HepG2 (cell line): ENCODE data around the gene PRR23E. TPM values are rescaled to one million over a fixed set of nuclear protein-coding genes. Genes with fewer than 3 reads are reported as not detected.

Experiments used
- ATAC-seq: fragments of 200-7000 bp; cut with Tn5 transposase; 3 replicates; pipeline ENCODE4 v1.9.1; 2020; ENCODE audit warnings: mild to moderate bottlenecking, moderate library complexity
- BruUV-seq: library from RNA; stranded (reverse); fragments of 400-500 nt; replicated peaks from 2 replicates; lab custom pipeline; 2021; lab: Mats Ljungman, UMichigan
- CTCF ChIA-PET: fragments of 300-600 bp; formaldehyde crosslinking; extraction: SDS; loops from one replicate; lab custom pipeline; 2021; ENCODE audit warnings: low total read pairs, inconsistent platforms, low intra/inter-chr PET ratio; lab: Yijun Ruan, JAX
- POLR2A ChIA-PET: fragments of 350-600 bp; sonication (Branson Sonifier 250); formaldehyde crosslinking; loops from one replicate; lab custom pipeline; 2020; ENCODE audit warnings: antibody characterized with exemption, inconsistent platforms; lab: Yijun Ruan, JAX
- DNase-seq: peaks from one replicate; pipeline ENCODE4 v3.0.0-alpha.2; 2015; ENCODE audit warnings: low spot score
- FAIRE-seq: peaks from 3 replicates; lab custom pipeline; 2011; peaks lifted over from hg19 to GRCh38; lab: Jason Lieb, UNC
- H2AFZ ChIP-seq: one replicate; pipeline ENCODE4 v1.6.1; 2011; ENCODE audit warnings: low read length, inconsistent platforms
- H3K27ac ChIP-seq: fragments of 300-600 bp; 3 replicates; pipeline ENCODE4 v1.8.0; 2011; ENCODE audit warnings: mixed run types, mild to moderate bottlenecking, mixed read lengths, low read length, inconsistent platforms; ENCODE audit not compliant: insufficient read depth; ENCODE audit errors: extremely low read length
- H3K27me3 ChIP-seq, 2 experiments: fragments of 200-600 bp in 1 of 2; 2 replicates in 1 of 2; 3 replicates in 1 of 2; pipeline versions ENCODE4 v1.6.0 to v1.8.0; 2011; ENCODE audit warnings: low read length in 2 of 2, mild to moderate bottlenecking in 2 of 2, moderate library complexity in 2 of 2, inconsistent platforms in 1 of 2; ENCODE audit not compliant: insufficient read depth in 2 of 2, control insufficient read depth in 1 of 2
- H3K36me3 ChIP-seq, 2 experiments: fragments of 200-600 bp in 1 of 2; replicated peaks in 1 of 2; 2 replicates in 1 of 2; 3 replicates in 1 of 2; pipeline versions ENCODE4 v1.5.1 to v1.8.0; 2011; ENCODE audit warnings: low read length in 2 of 2, inconsistent platforms in 1 of 2; ENCODE audit not compliant: insufficient read depth in 2 of 2, control insufficient read depth in 1 of 2
- H3K4me1 ChIP-seq: 2 replicates; pipeline ENCODE4 v1.5.1; 2012; ENCODE audit warnings: low read length, inconsistent platforms; ENCODE audit not compliant: insufficient read depth
- H3K4me2 ChIP-seq: 2 replicates; pipeline ENCODE4 v1.6.0; 2011; ENCODE audit warnings: low read depth, low read length, inconsistent platforms
- H3K4me3 ChIP-seq, 3 experiments: fragments of 200-600 bp in 1 of 3; sonication (generic), shearing (Covaris generic) in 1 of 3; replicated peaks in 1 of 3; 2 replicates each; pipeline ENCODE4 v1.5.1; 2011 to 2016; ENCODE audit warnings: low read length in 3 of 3, inconsistent platforms in 2 of 3, low read depth in 2 of 3, mild to moderate bottlenecking in 2 of 3, control low read depth in 1 of 3, mixed read lengths in 1 of 3; ENCODE audit not compliant: insufficient read depth in 1 of 3
- H3K79me2 ChIP-seq: one replicate; pipeline ENCODE4 v1.6.1; 2011; ENCODE audit warnings: low read length, inconsistent platforms; ENCODE audit not compliant: insufficient read depth
- H3K9ac ChIP-seq: 2 replicates; pipeline ENCODE4 v1.6.0; 2011; ENCODE audit warnings: mild to moderate bottlenecking, low read depth, low read length, inconsistent platforms; ENCODE audit not compliant: insufficient read depth
- H3K9me3 ChIP-seq: 2 replicates; pipeline ENCODE4 v1.5.1; 2012; ENCODE audit warnings: mild to moderate bottlenecking, low read length
- H4K20me1 ChIP-seq: 2 replicates; pipeline ENCODE4 v1.6.0; 2011; ENCODE audit warnings: inconsistent platforms, mild to moderate bottlenecking, low read length, moderate library complexity; ENCODE audit not compliant: insufficient read depth
- ARID2 ChIP-seq: sonication (generic); formaldehyde crosslinking; IDR thresholded peaks from 2 replicates; pipeline ENCODE4 v1.8.1; 2022; ENCODE audit warnings: mild to moderate bottlenecking, missing genetic modification reagents, borderline replicate concordance
- EEA1 ChIP-seq: sonication (generic); formaldehyde crosslinking; IDR thresholded peaks from 2 replicates; pipeline ENCODE4 v1.5.1; 2020; ENCODE audit warnings: mild to moderate bottlenecking, missing genetic modification reagents, borderline replicate concordance
- ELF1 ChIP-seq: sonication (generic); formaldehyde crosslinking; IDR thresholded peaks from 2 replicates; pipeline ENCODE4 v1.4.0; 2020; ENCODE audit warnings: missing genetic modification reagents
- HNRNPH1 ChIP-seq: fragments of 200-400 bp; formaldehyde crosslinking; optimal IDR thresholded peaks from 2 replicates; pipeline ENCODE3; 2017; ENCODE audit warnings: mild to moderate bottlenecking, low read depth, low read length
- HOMEZ ChIP-seq: IDR thresholded peaks from 2 replicates; pipeline ENCODE4 v1.6.1; 2016; ENCODE audit warnings: low read depth
- JUN ChIP-seq: sonication (generic); formaldehyde crosslinking; IDR thresholded peaks from 2 replicates; pipeline ENCODE4 v1.4.0; 2020; ENCODE audit warnings: mild to moderate bottlenecking, missing genetic modification reagents
- TCF12 ChIP-seq, 2 experiments: fragments of 450-650 bp in 1 of 2; sonication (generic) in 1 of 2; formaldehyde crosslinking in 1 of 2; IDR thresholded peaks; 2 replicates each; pipeline versions ENCODE4 v1.6.1 to v1.8.0; 2017 to 2022; ENCODE audit warnings: antibody characterized with exemption in 1 of 2, mild to moderate bottlenecking in 1 of 2, missing genetic modification reagents in 1 of 2, moderate library complexity in 1 of 2
- TEAD2 ChIP-seq: sonication (generic); formaldehyde crosslinking; IDR thresholded peaks from 2 replicates; pipeline ENCODE4 v1.9.0; 2021; ENCODE audit warnings: missing genetic modification reagents
- ZNF253 ChIP-seq: sonication (generic); formaldehyde crosslinking; IDR thresholded peaks from 2 replicates; pipeline ENCODE4 v1.8.0; 2022; ENCODE audit warnings: mild to moderate bottlenecking, missing genetic modification reagents, borderline replicate concordance
- ZNF501 ChIP-seq: sonication (generic); formaldehyde crosslinking; IDR thresholded peaks from 2 replicates; pipeline ENCODE4 v1.5.1; 2020; ENCODE audit warnings: mild to moderate bottlenecking, moderate library complexity, missing genetic modification reagents
- ZNF740 ChIP-seq: sonication (generic); formaldehyde crosslinking; IDR thresholded peaks from 2 replicates; pipeline ENCODE4 v1.4.0; 2020; ENCODE audit warnings: missing genetic modification reagents
- WGBS: methylation state at CpG from one replicate; pipeline ENCODE4 v1.1.6; 2017; ENCODE audit warnings: low lambda C conversion rate; 5-methylcytosine and 5-hydroxymethylcytosine counted together
- in situ Hi-C: cut with HindIII; loops from 2 replicates; pipeline ENCODE4 v1.10.0; 2017; ENCODE audit warnings: low pct_unique_long_range_greater_than_20kb; ENCODE audit not compliant: extremely low pct_ligation_motif_present
- intact Hi-C: fragments of 100-400 bp; cut with micrococcal nuclease; formaldehyde crosslinking; loops from one replicate; pipeline ENCODE4 v1.10.0; 2022; ENCODE audit not compliant: unreplicated experiment
- polyA plus RNA-seq, 8 experiments: library from polyadenylated mRNA; depleted of rRNA in 3 of 8; stranded (reverse) in 7 of 8; unstranded in 1 of 8; fragments of >200 nt; fragmentation: Illumina TruSeq in 4 of 8; extraction: Trizol in 4 of 8; gene quantifications; 2 replicates each; pipeline versions ENCODE4 v1.2.1 to v1.2.3, GENCODE V29; 2011 to 2016; ENCODE audit warnings: low read depth in 4 of 8, missing spikeins in 1 of 8, mixed read lengths in 1 of 8; ENCODE audit not compliant: insufficient read depth in 1 of 8
- total RNA-seq, 5 experiments: library from RNA; depleted of rRNA; stranded (reverse); fragments of >200 nt; fragmentation: Illumina TruSeq; extraction: Trizol; gene quantifications; 2 replicates each; pipeline ENCODE4 v1.2.3, GENCODE V29; 2016; ENCODE audit warnings: low read depth in 1 of 5
- TF ChIP-seq, protein P1 (sequence below): sonication (generic); formaldehyde crosslinking; IDR thresholded peaks from 2 replicates; pipeline ENCODE4 v1.4.0; 2020; ENCODE audit warnings: missing genetic modification reagents
- TF ChIP-seq, protein P2 (sequence below): IDR thresholded peaks from 2 replicates; pipeline ENCODE4 v1.6.1; 2018; ENCODE audit warnings: missing genetic modification reagents

The PRR23E gene
- total and polyA plus RNA-seq, 2 of the 13 experiments (the other 11 are each of a cell fraction or from before 2014, with no cell fraction given) = not detected

DNA sequence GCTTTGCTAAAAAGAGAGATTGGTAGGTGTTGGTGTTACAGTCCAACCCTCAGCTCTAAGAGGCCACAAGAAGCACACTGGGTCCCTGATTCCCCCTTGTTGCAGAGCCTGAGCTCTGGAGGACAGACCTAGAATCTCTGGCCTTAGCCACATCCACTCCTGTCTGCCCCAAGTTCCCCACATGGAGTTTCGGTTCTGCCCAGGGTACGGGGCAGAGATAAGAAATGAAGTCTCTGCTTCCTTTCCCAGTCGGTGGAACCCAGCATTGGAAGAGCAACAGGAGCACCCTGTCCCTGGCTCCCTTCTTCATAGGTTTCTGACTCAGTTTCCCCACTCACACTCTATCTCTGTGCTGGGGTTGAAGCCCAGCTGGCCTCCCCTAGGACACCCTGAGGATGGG is 13.2 kb downstream of the PRR23E start (continued):
- TF ChIP-seq ZNF501 (CRISPR knock-in tag) = no peak
- TF ChIP-seq, protein P1, sequence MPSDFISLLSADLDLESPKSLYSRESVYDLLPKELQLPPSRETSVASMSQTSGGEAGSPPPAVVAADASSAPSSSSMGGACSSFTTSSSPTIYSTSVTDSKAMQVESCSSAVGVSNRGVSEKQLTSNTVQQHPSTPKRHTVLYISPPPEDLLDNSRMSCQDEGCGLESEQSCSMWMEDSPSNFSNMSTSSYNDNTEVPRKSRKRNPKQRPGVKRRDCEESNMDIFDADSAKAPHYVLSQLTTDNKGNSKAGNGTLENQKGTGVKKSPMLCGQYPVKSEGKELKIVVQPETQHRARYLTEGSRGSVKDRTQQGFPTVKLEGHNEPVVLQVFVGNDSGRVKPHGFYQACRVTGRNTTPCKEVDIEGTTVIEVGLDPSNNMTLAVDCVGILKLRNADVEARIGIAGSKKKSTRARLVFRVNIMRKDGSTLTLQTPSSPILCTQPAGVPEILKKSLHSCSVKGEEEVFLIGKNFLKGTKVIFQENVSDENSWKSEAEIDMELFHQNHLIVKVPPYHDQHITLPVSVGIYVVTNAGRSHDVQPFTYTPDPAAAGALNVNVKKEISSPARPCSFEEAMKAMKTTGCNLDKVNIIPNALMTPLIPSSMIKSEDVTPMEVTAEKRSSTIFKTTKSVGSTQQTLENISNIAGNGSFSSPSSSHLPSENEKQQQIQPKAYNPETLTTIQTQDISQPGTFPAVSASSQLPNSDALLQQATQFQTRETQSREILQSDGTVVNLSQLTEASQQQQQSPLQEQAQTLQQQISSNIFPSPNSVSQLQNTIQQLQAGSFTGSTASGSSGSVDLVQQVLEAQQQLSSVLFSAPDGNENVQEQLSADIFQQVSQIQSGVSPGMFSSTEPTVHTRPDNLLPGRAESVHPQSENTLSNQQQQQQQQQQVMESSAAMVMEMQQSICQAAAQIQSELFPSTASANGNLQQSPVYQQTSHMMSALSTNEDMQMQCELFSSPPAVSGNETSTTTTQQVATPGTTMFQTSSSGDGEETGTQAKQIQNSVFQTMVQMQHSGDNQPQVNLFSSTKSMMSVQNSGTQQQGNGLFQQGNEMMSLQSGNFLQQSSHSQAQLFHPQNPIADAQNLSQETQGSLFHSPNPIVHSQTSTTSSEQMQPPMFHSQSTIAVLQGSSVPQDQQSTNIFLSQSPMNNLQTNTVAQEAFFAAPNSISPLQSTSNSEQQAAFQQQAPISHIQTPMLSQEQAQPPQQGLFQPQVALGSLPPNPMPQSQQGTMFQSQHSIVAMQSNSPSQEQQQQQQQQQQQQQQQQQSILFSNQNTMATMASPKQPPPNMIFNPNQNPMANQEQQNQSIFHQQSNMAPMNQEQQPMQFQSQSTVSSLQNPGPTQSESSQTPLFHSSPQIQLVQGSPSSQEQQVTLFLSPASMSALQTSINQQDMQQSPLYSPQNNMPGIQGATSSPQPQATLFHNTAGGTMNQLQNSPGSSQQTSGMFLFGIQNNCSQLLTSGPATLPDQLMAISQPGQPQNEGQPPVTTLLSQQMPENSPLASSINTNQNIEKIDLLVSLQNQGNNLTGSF (CRISPR knock-in tag) = no peak
- TF ChIP-seq, all 625 proteins: peak for 0

GRCh38 chr3:127206611-127207516 is 13.9 kb downstream of the PRR23E start:
- POLR2A ChIA-PET = no interaction called here
- intact Hi-C loops (no loop called here), in situ Hi-C loops (no loop called here)
- DNase-seq (no peak), ATAC-seq (no peak; the same call in 2 of the 3 replicates), FAIRE-seq (no peak)
- CTCF ChIA-PET = no interaction called here
- H3K27me3 ChIP-seq = peaks cover 6 to 20% of the 10 kb centered on the region in 2 experiments; a peak in 3 of 5 replicates
- no peak overlapping the region for H3K4me3 ChIP-seq
- no peaks in the 10 kb centered on the region for H3K79me2 ChIP-seq
- no peaks in the 10 kb centered on the region for H3K36me3 ChIP-seq
- no peaks in the 10 kb centered on the region for H3K4me1 ChIP-seq
- H2AFZ ChIP-seq = no peak overlapping the region
- no peaks in the 10 kb centered on the region for H3K9me3 ChIP-seq
- no peak overlapping the region for H3K27ac ChIP-seq
- H3K9ac ChIP-seq = no peak overlapping the region
- no TSS peak for BruUV-seq
- no peak overlapping the region for H3K4me2 ChIP-seq
- 21% methylated on average over 11 of the region's 15 CpGs for WGBS
- H4K20me1 ChIP-seq = no peaks in the 10 kb centered on the region
- TF ChIP-seq TEAD2 (CRISPR knock-in tag) = no peak
- no peak for TF ChIP-seq ELF1 (CRISPR knock-in tag)
- TF ChIP-seq EEA1 (CRISPR knock-in tag) = no peak
- no peak for TF ChIP-seq ZNF740 (CRISPR knock-in tag)
- TF ChIP-seq TCF12 (IDR thresholded peaks at IDR 0.05) = no peak
- TF ChIP-seq TCF12 (CRISPR knock-in tag; IDR thresholded peaks at IDR 0.05) = no peak
- TF ChIP-seq HNRNPH1 = no peak
- no peak for TF ChIP-seq ARID2 (CRISPR knock-in tag)
- no peak for TF ChIP-seq HOMEZ
- TF ChIP-seq JUN (CRISPR knock-in tag) = no peak
- TF ChIP-seq ZNF253 (CRISPR knock-in tag) = no peak
- TF ChIP-seq, protein P2, sequence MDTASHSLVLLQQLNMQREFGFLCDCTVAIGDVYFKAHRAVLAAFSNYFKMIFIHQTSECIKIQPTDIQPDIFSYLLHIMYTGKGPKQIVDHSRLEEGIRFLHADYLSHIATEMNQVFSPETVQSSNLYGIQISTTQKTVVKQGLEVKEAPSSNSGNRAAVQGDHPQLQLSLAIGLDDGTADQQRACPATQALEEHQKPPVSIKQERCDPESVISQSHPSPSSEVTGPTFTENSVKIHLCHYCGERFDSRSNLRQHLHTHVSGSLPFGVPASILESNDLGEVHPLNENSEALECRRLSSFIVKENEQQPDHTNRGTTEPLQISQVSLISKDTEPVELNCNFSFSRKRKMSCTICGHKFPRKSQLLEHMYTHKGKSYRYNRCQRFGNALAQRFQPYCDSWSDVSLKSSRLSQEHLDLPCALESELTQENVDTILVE (CRISPR knock-in tag) = no peak
